ENCODE measurements around the gene SOCS2.
A peak's percentile ranks its signal among the peaks of the same experiment; 100 is the strongest.

- peak; percentile 32 for TF ChIP-seq POLR2A (IDR thresholded peaks at IDR 0.05)
- no peak for TF ChIP-seq CTCF (IDR thresholded peaks at IDR 0.05)
- peak; percentile 48 for TF ChIP-seq POLR2AphosphoS5 (IDR thresholded peaks at IDR 0.05)
These were observed 18.8 kb downstream of the SOCS2 start for GRCh38 chr12:93591137-93591868.
